Activated CD4-positive, CD25-positive, alpha-beta regulatory T cell treated with anti-CD3 and anti-CD28 coated beads, Interleukin-2, amount 50 U/mL, for 16 hours (primary cell): Measurements from ENCODE around the gene SLC30A1.
"Not testable (repeated sequence)": the region's sequence is repeated elsewhere in the genome, so short reads cannot be mapped to it uniquely, and the experiment has no call there.

ENCODE experiments used
- DNase-seq: peaks from one replicate; pipeline ENCODE4 v3.0.0-alpha.2; 2020; ENCODE audit warnings: low read depth, low spot score

Gene SLC30A1

DNA sequence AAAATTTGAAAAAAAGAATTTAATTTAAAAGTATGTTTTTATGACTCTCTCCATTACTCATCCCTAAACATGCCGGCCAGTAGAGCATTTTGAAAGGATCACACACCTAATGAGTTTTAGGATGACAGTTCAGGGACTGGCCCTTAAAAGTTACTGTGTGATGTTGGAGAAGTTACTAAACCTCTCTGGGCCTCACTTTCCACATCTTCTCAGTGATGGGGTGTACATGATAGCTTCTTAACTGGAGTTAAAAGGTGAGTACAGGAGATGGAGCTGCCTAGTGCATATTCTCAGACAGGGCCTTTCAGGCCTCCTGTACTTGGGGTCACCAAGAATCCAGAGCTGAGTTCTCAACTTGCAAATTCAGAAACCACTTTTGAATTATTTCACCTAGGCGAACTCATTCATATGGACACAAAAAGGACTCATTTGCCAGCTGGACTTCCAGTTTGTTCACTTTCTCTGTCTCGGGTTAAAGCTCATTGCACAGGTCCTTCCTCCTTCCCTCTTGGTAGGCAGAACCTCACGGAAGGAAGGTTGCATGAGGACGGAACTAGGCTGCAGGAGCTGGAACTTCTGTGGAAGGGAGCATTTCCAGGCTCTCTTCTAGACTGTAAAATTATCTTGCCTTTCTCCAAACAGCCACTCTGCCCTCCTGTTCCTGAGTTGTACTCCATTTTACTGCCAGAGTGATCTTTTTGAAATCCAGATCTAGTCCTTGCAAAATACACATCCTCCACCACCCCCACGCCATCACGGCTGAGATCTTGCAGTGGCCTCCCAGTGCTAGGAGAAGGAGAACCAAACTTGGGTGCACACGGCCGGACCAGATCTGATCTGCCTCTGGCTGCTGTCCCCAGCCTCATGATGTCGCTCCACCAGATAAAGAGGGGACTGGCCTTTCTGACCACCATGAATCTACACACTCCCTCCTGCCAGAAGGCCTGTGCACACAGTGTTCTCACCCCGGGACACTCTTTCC is 4.3 kb upstream of the SLC30A1 start:
- no peak for DNase-seq

DNA sequence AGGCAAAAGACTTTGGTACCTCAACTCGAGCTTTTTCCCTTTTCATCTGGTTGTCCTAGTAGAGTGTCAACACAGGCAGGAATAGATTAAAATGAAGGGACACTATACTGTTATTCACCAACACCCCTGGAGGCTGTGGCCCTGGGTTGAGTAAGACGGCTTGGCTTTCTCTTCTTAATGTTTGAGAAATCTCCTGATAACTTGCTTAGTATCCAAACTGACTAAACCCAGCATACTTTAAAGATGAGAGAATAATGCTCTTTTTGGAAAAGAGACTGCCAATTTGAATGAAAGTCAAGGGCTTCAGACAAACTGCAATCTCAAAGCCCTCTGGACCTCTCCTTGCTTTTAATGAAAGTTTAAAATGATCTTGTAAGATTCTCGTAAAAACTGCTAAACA is 2.6 kb upstream of the SLC30A1 start:
- DNase-seq, result no peak

DNA sequence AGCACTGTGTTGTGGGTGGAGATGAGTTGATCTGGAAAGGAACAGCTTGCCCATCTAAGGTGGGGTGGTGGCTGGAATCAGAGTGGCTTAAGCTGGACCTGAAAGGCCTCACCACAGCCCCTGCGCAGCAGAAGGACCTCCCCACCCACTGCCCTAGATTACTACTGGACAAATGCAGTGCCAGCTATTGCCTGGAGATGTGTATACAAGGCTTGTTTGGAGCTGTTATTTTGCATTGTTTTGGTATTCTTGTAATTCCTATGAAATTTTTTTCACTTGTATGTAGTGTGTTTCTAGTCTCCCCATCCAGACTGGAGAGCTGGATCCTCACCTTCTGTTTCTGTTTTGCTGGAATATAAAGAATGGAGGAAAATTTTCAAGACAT is 1.3 kb upstream of the SLC30A1 start:
- DNase-seq, result no peak

DNA sequence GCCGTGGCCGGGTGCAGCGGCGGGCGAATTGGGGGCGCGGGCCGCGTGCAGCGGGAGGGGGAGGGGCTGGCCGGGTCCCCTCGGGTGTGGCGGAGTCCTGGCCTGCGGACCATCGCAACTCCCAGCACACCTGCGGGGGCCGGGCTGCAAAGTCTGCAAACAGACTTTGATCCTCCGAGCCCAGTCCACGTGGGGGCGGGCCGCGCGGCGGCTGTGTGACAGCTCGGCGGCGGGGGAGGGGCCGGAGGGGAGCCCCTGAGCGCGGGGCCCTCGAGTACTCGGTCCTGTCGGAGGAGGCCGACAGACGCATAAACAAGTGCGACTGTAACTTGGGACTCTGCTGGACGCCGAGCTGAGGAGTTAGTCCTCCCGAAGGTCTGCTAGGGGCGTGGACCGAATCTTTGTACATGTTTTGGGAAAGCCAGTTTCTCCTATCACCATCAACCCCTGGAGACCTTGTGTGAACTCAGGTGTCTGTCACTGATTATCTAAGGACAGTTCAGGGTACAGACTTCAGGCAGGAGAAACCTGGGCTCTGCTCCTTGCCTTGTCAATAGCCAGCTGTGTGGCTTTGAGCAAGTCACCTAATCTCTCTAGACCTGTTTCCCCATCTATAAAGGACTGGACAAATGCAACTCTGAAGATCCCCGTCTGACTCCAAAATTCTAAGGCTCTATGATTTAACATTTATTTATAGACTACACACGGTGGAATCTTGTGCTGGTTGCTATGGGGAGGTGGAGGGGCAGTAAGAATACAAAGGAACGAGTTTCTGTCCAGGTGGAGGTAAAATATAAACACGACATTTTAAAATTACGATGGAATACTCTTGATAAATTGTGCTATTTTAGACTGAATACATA is 710 bp upstream of the SLC30A1 start:
- DNase-seq, result no peak

DNA sequence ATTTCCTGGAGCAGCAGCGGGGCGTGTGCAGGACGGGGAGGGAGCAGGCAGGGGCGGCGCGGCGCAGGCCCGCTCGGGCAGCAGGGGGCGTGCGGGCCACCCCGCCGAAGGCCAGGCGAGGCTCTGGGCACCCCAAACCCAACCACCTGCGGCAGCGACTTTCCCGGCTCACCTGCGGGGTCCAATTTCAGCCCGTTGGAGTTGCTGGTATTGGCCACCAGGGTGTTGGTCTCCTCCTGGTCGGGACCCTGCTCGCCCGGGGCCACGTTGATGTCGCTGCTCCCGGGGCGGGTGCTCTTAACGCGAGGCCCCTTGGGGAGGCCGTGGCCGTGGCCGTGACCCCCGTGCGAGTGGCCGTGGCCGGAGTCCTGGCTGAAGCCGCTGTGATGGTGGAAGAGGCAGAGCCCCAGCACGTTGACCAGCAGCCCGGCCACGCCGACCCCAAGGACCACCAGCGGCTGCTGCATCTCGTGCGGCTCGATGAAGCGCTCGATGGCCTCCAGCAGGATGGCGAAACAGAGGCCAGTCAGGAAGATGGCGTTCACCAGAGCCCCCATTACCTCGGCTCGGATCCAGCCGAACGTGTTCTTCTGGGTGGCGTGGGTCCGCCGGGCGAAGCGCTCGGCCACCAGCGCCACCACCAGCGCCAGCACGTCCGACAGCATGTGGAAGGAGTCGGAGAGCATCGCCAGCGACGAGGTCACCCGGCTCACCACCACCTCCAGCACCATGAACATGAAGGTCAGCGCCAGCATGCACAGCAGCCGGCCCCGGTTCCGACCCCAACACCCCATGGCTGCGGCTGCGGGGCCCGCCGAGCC is 932 bp downstream of the SLC30A1 start:
- peak; percentile 52 for DNase-seq

DNA sequence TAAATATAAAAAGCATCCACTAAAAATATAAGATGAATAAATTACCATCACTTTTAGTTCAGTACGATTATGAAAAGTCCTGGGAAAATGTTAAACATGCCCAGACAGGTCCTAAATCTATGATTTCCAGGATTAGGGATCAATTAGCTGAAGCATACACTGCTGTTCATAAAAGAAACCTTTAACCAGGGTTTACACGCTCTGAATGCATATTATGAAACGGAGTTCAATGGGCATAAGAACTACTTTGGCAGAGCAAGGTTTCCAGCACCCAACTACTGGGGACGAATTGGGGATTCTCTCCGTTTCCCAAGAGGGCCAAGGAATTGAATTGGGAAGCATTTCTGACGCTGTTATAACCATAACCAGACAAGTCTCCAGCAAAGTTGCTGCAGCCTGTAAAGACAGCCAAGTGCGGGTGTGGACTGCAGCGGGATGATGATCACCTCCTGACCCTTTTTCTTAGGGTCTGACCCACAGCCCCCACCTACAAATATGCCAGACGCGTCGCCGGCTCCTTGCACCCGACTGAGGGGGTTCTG is 1.6 kb downstream of the SLC30A1 start:
- no peak for DNase-seq

DNA sequence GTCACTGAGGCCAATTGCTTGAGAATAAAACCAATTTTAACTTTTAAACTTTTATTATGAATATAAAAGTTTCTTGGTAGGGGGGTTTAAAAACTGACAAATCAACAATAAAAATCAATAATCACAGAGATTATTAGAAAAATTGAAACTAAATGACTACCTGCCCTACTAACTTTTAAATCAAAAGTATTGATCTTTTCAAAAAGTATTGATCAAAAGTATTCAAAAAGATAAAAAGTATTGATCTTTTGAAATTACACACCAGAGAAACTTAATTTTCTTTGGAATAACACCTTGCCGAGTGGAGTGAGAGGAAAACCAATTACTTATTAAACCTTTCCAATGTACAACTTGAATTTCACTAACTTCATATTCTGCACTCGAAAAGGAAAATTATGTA is 2.2 kb downstream of the SLC30A1 start:
- no peak for DNase-seq

DNA sequence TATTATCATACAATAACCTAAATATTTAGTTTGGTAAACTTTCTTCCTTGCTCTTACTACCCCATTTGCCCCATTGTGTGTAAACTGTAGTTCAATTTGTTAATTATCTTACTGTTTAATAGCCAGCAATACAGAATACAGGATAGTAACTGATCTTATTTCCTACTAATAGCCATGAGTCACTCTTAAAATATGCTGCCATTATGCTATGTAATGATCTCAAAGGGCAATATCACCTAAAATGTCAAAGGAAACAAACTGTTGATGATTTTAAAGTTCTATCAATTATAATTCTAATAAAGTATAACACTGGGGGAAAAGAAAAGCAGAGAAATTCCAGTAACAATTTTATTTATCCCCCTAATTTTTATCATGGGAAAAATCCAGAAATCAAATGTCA is 4.3 kb downstream of the SLC30A1 start:
- DNase-seq, result no peak

DNA sequence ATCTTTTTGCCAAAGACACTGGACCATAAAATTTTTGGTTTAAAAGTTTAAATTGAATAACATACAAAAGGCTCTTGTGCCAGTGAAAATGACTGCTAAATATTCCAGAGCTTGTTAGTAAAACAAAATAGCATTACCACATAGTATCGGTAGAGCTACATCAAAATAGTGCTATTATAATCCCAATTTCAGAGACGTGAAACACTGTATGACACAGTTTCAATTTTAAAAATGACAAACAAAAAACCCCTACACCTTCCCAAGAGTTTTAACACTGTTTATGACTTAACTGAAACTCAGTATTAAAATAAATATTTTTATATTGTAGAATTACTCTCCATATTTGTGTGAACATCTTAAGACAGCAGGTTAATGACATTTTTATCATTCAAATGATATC is 7.0 kb downstream of the SLC30A1 start:
- no peak for DNase-seq

DNA sequence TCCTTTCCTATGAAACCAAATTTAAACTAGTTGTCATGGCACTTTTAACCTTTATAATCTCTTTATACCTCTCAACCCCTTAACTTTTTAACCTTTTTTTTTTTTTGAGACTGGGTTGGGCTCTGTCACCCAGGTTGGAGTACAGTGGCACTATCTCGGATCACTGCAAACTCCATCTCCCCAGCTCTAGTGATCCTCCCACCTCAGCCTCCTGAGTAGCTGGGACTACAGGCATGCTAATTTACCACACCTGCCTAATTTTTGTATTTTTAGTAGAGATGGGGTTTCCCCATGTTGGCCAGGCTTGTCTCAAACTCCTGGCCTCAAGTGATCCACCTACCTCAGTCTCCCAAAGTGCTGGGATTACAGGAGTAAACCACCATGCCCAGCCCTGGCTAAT is 8.6 kb downstream of the SLC30A1 start:
- DNase-seq, result not testable (repeated sequence)

DNA sequence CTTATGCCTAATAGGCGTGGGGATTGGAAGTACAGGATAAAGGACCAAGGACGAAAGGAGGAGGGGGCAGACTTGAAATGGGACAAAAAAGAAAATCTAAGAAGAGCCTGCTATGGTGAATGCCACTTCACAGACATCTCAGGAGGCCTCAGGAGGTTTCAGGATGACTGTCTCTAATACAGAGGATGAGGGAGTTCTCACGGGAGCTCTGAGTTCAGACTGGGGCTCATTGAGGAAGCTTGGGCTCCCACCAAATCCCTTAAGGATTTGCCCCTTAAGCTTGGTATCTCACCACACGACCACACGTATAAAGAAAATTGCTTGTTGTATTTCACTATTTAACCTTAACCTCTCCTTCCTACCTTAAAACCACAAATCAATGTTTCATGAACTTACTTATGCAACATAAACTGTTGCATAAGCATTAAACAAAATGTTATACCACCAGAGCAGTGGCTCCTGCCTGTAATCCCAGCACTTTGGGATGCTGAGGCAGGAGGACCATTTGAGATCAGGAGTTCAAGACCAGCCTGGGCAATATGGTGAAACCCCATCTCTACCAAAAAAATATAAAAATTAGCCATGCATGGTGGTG is 12.4 kb downstream of the SLC30A1 start:
- DNase-seq, result no peak

DNA sequence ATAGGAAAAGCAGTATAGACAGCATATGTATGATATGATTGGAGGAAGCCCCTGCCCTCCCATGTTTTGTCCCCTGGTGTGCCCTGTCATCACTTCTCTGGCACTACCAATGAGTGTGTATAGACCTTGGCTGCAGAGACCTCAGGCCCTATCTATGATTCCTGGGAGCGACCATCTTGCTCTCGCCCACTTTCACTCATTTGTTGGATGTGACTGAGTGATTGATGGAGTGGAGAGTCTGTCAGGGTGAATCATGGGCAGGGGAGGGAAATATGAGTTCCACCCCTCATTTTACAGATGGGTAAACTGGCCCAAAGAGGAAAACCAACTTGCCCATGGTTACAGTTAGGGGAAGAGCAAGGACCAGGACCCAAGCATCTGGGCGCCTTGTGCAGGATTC is 14.9 kb downstream of the SLC30A1 start:
- no peak for DNase-seq

DNA sequence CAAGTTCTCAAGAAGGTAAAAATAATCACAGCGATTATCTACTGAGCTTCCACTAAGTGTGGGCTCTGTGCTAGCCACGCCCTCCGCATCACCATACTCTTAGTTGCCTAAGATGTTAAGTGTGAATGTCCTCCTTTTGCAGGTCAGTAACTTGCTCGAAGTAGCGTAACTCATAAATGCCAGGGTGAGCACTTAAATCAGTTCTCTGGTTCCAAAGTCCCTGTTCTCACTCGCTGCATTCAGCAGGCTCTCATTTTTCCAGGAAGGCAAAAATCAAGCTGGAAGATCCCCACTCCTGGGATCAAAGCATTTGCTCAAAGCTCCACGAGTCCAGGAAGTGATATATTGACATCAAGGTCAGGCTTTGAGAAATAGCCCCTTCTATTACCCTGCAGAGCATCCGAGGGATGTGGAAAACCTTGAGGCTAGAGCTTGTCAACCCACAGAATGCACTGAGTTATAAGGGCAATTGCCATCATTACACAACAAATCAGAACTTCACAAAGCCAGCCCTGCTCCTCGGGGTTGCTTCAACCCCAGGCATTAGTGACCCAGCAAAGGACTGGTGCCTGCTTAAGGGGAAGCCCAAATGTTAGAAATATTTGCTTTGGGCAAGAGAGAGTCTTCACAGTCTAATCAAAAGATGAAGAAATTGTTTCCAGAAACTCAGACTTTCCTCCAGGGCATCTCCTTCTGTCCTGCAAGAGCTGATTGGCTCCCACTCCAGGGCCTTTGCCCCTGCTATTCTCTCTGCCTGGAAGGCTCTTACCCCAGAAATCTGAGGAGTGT is 19.5 kb downstream of the SLC30A1 start:
- no peak for DNase-seq

DNA sequence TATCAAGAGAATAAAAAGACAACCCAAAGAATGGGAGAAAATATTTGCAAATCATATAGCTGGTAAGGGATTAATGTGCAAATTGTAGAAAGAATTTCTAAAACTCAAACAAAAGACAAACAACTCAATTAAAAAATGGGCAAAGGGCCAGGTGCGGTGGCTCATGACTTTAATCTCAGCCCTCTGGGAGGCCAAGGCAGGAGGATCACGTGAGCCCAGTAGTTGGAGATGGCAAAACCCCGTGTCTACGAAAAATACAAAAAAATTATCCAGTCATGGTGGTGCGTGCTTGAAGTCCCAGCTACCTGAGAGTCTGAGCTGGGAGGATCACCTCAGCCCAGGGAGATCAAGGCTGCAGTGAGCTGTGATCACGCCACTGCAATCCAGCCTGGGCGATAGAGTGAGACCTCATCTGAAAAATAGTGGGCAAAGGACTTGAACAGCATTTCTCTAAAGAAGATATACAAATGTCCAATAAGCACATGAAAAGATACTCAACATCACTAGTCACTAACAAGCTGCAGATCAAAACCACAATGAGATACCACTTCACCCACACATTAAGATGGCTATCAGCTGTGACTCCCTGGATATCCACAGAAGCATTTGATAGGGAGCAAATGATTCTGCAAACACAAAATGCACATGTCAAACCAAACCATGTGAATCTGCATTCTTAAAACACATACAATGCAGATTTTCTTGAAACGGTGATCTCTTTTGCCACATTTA is 20.9 kb downstream of the SLC30A1 start:
- DNase-seq, result no peak

DNA sequence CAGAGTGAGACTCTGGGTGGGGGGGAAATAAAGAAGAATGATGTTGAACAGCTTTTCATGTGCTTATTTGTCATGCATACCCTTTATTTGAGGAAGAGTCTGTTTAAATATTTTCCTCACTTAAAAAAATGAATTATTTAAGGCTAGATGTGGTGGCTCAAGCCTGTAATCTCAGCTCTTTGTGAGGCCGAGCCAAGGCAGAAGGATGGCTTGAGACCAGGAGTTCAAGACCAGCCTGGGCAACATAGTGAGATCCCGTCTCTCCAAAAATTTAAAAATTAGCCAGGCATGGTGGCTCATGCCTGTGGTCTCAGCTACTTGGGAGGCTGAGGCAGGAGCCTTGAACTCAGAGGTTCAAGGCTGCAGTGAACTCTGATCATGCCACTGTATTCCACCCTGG is 25.4 kb downstream of the SLC30A1 start:
- DNase-seq, result no peak

DNA sequence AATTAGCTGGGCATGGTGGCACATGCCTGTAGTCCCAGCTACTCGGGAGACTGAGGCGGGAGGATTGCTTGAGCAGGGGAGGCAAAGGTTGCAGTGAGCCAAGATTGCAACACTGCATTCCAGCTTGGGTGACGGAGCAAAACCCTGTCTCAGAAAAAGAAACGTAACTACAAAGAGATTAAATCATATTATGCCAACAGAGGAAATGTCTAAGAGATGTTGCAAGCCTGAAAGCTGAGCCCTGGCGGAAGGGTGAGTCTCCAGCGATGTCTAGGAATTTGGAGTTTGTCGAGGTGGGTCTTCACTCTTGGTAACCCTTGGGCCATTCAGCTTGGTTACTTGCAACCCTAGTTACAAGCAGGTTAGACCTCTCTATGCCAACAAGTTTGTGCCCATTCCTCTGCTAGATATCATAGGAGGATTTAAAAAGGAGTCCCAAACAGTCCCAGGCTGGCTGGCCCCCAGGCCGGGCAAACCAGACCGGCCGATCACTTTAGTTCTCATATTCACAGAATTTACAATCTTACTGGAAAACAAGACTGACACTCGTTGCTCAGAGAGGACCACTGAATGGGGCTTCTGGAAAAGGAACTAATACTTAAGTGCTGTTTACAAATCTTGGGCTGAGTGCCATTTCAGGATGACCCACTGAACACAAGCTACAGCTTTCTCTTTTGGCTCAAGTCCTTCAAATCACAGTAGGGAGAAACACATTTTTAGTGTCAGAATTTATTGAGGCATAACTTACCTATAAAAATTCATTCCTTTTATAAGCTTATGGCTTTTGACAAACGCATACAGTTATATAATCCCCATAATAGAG is 27.1 kb downstream of the SLC30A1 start:
- DNase-seq, result no peak

DNA sequence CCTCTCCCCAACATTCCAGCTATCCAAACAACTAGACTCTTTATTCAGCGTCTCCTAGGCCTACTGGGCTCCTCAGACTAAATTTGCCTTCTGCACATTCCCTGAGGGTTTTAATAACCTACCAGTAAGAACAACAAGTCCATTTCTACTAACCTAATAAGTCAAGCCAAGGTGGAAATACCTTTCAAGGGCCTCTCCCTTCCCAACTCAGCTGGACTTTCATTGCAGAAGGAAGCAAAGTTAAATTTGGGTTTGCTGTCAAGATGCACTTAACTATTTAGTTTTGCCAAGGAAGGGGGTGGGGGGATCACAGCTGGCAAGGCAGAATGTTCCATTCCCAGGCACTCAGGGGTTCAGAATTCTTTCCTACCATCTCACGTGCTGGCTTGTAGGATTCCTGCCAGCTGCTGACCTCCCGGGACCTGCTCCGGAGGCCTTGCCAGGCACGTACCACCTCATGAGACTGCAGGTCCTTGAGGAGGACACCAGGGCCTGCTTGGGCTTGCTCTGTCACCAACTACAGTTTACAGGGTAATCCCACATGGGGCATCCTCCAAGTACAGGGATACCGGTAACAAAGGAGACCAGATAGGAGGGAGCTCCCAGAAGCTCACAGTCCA is 29.8 kb downstream of the SLC30A1 start:
- DNase-seq, result no peak
